ENCODE measurements around the gene HIGD2A. TPM values are rescaled to one million over a fixed set of nuclear protein-coding genes. Genes with fewer than 3 reads are reported as not detected.

Gene HIGD2A
- total and polyA plus RNA-seq, 2 of the 13 experiments (the other 11 are each of a cell fraction or from before 2014, with no cell fraction given) = 89.2 to 146 TPM

DNA sequence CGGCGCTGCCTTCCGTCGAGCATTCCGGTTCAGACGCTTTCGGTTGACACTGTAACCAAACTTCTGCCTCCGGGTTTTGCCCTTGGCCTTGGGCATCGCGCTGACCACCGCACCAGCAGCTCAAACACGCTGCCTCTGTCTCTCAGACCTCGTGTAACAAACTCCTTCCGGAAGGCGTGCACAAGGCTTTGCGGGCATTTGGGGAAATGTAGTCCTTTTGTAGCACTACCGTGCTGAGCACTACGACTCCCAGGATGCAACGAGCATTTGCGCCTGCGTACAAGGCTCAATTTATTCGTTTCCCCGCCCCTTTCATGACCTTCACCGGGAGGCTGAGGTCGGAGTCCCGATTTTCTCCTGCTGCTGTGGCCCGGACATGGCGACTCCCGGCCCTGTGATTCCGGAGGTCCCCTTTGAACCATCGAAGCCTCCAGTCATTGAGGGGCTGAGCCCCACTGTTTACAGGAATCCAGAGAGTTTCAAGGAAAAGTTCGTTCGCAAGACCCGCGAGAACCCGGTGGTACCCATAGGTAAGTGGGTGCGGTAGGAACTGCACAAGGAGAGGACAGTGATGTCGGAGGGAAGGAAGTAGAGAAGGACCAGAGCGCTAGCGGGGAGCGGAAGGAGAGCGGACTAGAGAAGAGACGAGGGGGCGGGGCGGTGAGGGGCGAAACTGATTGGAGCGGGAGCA is at the start of gene HIGD2A, which contains the start of gene NOP16 (continued):
- TF ChIP-seq ZNF616 (CRISPR knock-in tag; IDR thresholded peaks at IDR 0.05; ENCODE audit: low read depth) (no peak), ZFP36L1 (CRISPR knock-in tag; IDR thresholded peaks at IDR 0.05) (peak; percentile 24; the same call in 1 of the 2 replicates), ZBTB10 (CRISPR knock-in tag; IDR thresholded peaks at IDR 0.05; ENCODE audit: borderline replicate concordance) (no peak), ZNF350 (CRISPR knock-in tag; IDR thresholded peaks at IDR 0.05; ENCODE audit: borderline replicate concordance, low read depth) (peak; percentile 93), ZNF383 (CRISPR knock-in tag; IDR thresholded peaks at IDR 0.05; ENCODE audit: borderline replicate concordance) (peak; percentile 81; the same call in 1 of the 2 replicates), GPN1 (CRISPR knock-in tag; IDR thresholded peaks at IDR 0.05; ENCODE audit: borderline replicate concordance) (no peak), TP53 (CRISPR knock-in tag; conservative IDR thresholded peaks at IDR 0.05) (no peak; the same call in 1 of the 2 replicates), RXRA (CRISPR knock-in tag; IDR thresholded peaks at IDR 0.05) (peak; percentile 65), GFI1 (CRISPR knock-in tag; IDR thresholded peaks at IDR 0.05; ENCODE audit: borderline replicate concordance) (no peak; the same call in none of the 2 replicates), DR1 (CRISPR knock-in tag; IDR thresholded peaks at IDR 0.05) (peak; percentile 66; the same call in 1 of the 2 replicates), RXRB (CRISPR knock-in tag; IDR thresholded peaks at IDR 0.05; ENCODE audit: borderline replicate concordance) (peak; percentile 59), ZNF780A (CRISPR knock-in tag; IDR thresholded peaks at IDR 0.05) (0 out of 2 replicates have a peak, but pooled peaks have one; percentile 65), ZC3H4 (CRISPR knock-in tag; IDR thresholded peaks at IDR 0.05; ENCODE audit: borderline replicate concordance) (peak; percentile 8), ZNF10 (CRISPR knock-in tag; IDR thresholded peaks at IDR 0.05; ENCODE audit: borderline replicate concordance, low read depth) (no peak), RBFOX2 (IDR thresholded peaks at IDR 0.05; ENCODE audit: low read depth, low read length) (peak; percentile 68), RARG (CRISPR knock-in tag; IDR thresholded peaks at IDR 0.05; ENCODE audit: low read depth) (0 out of 2 replicates have a peak, but pooled peaks have one; percentile 19)
- TF ChIP-seq, protein P1, sequence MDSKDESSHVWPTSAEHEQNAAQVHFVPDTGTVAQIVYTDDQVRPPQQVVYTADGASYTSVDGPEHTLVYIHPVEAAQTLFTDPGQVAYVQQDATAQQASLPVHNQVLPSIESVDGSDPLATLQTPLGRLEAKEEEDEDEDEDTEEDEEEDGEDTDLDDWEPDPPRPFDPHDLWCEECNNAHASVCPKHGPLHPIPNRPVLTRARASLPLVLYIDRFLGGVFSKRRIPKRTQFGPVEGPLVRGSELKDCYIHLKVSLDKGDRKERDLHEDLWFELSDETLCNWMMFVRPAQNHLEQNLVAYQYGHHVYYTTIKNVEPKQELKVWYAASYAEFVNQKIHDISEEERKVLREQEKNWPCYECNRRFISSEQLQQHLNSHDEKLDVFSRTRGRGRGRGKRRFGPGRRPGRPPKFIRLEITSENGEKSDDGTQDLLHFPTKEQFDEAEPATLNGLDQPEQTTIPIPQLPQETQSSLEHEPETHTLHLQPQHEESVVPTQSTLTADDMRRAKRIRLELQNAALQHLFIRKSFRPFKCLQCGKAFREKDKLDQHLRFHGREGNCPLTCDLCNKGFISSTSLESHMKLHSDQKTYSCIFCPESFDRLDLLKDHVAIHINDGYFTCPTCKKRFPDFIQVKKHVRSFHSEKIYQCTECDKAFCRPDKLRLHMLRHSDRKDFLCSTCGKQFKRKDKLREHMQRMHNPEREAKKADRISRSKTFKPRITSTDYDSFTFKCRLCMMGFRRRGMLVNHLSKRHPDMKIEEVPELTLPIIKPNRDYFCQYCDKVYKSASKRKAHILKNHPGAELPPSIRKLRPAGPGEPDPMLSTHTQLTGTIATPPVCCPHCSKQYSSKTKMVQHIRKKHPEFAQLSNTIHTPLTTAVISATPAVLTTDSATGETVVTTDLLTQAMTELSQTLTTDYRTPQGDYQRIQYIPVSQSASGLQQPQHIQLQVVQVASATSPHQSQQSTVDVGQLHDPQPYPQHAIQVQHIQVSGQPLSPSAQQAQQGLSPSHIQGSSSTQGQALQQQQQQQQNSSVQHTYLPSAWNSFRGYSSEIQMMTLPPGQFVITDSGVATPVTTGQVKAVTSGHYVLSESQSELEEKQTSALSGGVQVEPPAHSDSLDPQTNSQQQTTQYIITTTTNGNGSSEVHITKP (CRISPR knock-in tag; IDR thresholded peaks at IDR 0.05; ENCODE audit: low read depth) = peak; percentile 80
- TF ChIP-seq, protein P2, sequence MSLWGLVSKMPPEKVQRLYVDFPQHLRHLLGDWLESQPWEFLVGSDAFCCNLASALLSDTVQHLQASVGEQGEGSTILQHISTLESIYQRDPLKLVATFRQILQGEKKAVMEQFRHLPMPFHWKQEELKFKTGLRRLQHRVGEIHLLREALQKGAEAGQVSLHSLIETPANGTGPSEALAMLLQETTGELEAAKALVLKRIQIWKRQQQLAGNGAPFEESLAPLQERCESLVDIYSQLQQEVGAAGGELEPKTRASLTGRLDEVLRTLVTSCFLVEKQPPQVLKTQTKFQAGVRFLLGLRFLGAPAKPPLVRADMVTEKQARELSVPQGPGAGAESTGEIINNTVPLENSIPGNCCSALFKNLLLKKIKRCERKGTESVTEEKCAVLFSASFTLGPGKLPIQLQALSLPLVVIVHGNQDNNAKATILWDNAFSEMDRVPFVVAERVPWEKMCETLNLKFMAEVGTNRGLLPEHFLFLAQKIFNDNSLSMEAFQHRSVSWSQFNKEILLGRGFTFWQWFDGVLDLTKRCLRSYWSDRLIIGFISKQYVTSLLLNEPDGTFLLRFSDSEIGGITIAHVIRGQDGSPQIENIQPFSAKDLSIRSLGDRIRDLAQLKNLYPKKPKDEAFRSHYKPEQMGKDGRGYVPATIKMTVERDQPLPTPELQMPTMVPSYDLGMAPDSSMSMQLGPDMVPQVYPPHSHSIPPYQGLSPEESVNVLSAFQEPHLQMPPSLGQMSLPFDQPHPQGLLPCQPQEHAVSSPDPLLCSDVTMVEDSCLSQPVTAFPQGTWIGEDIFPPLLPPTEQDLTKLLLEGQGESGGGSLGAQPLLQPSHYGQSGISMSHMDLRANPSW (CRISPR knock-in tag; IDR thresholded peaks at IDR 0.05; ENCODE audit: borderline replicate concordance) = peak; percentile 94; the same call in 1 of the 2 replicates

Data from HepG2 (cell line).